Stimulated activated CD4-positive, alpha-beta T cell treated with anti-CD3 and anti-CD28 coated beads, TNF-alpha, amount 100 ng/mL, for 24 hours (primary cell): Measurements from ENCODE around the gene KCNAB1.
"Not testable (repeated sequence)": the region's sequence is repeated elsewhere in the genome, so short reads cannot be mapped to it uniquely, and the experiment has no call there.

Source experiments
- DNase-seq, 3 experiments: peaks; one replicate each; pipeline ENCODE4 v3.0.0-alpha.2; 2020; ENCODE audit warnings: low read depth in 3 of 3

The KCNAB1 gene

DNA sequence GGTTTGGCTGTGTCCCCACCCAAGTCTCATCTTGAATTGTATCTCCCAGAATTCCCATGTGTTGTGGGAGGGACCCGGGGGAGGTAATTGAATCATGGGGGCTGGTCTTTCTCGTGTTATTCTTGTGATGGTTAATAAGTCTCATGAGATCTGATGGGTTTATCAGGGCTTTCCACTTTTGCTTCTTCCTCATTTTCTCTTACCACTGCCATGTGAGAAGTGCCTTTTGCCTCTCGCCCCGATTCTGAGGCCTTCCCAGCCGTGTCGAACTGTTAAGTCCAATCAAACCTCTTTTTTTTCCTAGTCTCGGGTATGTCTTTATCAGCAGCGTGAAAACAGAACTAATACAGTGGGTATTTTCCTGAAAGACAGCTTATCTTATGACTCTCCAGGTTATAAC lies 448.6 kb downstream of the KCNAB1 start:
- DNase-seq, result not testable (repeated sequence)

DNA sequence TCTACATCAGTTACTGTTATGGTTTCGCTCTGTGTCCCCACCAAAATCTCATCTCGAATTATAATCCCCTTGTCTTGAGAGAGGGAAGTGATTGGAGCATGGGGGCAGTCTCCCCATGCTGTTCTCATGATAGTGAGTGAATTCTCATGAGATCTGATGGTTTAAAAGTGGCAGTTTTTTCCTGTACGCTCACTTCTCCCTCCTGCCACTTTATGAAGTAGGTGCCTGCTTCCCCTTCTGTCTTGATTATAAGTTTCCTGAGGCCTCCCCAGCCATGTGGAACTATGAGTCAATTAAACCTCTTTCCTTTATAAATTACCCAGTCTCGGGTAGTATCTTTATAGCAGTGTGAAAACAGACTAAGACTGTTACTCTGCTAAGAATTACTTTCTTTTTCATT lies 449.5 kb downstream of the KCNAB1 start:
- DNase-seq, result not testable (repeated sequence)

DNA sequence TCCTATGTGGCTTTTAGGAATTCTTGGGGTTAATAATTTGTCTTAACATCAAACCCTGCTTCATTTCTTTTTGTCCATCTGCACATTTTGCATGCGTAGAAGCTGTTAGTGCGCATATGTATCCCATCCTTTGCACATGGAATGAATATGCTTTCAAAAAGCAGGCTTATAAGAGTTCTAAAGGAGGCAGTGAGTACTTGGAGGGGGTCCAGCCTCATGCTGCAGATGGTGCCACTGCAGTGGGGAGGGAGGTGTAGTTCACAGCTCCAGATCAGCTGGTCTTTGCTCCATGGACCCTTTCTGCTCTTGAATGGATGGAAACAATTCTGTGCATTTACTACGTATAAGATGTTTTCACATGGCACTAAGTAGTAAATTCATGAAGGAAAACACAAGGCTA lies 455.3 kb downstream of the KCNAB1 start:
- no peak for DNase-seq

DNA sequence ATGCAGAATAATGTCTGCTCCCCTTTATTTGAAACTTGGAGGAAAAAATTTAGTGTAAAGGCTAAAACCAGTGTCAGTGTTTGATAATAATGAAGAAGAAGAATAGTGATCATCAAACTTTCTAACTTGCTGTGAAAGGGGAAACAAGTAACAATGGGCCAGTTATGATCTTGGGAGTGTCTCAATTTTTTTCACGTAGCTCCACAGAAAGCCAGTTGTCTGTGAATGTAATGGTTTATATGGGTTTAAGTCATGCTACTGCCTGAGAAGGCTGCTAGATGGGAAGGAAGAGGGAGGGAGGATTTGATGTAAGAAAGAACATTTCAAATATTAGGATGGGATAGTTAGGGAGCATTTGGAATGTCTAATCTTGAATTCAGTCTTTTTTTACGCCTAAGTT lies 455.7 kb downstream of the KCNAB1 start:
- DNase-seq, result no peak

DNA sequence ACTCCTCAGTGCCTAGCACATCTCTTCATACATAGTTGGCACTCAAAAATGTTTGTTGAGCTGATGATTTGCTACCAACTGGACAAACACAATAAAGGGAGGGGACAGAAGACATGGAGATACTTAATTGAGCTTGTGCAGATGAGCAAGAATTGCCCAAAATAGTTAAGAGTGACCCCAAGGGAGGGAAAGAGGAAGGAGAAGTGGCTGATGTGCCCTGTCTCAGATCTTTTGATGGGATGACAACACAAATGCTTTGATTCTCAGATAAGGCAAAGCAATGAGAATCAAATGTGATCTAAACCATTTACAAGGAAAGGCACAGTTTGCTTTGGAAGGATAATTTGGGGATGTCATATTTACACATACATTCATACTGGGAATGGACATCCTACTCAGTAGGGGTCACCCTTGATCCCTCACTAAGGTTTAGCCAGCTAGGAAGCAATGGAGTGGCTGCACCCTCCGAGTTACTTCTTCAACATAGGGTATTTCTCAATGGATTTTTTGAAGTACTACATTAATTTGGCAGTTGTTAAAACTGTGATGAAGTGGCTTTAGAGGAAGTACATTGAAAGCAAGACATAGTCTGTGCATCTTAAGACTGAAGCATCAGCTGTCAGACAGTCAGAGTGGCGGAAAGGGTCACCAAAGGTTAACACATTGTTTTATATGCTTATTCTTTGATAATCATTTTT lies 456.4 kb downstream of the KCNAB1 start:
- DNase-seq, result no peak

DNA sequence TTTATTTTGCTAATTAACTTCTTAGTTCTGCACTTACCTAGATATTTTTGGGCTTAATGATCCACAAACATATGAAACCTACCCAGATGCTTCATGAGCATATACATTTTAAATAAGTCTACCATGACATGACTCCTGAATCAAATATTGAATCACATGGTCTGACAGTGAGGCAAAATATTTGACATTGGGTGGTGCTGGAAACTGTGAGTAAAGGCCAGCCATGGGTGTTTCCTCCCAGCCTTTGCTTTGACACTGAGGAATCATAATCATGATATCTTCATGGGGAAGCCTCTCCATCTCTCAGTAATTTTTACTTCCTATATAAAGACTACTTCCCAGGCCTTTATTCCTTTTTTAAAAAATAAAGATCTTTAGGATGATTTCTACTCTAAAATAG lies 457.4 kb downstream of the KCNAB1 start:
- DNase-seq, result no peak

DNA sequence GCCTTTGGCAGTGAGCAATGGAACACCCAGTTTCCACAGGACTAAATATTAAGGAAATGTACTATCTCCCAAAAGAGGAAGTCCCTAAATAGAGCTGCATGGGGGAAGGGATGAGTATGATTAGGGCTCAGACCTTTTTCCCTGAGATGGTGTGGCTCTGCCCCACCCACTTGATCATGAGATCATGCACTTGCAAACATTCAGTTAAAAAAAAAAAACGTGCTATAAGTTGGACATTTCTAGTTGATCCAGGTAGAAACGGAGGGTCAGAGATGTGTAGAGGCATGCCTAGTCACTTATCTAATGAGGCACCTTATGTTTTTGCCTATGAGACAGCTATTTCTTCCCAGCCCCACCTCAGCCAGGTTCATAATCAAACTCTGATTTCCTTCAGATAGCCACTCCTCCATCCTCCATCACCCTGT lies 459.1 kb downstream of the KCNAB1 start:
- DNase-seq, result no peak

DNA sequence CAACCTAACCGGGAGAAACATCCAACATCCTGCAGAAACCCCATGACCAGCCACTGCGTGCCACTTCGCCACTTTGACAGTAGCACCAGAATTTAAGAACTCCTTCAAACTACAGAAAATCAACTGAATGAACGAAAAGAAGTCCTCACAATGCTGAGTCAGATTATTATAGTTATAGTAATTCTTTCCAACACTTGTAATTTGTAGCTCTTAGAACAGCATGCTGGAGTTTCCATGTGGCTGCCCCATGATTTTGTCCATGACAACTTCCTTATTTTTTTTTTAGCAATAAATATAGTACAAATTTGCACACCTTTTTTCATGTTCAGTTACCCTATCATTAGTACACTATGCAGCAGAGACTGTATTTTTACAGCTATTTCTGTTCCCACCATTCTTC lies 460.7 kb downstream of the KCNAB1 start:
- no peak for DNase-seq

DNA sequence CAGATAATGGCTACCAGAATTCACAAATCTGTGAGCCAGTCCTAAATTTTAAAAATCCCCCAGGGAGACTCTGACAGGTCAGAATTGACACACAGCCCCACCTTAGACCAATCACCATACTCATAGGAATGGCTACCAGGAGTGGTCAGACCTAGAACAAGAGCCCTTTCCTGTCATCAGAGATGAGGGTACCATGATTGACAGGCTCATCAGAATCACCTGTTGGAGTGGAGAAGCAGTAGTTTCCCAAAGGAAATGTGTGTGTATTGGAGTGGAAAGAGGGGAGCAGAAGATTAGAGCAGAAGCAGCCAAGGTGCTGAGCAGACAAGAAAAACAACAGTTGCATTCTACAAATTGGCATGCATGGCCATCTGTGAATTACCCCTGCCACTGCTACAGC lies 461.6 kb downstream of the KCNAB1 start:
- no peak for DNase-seq

DNA sequence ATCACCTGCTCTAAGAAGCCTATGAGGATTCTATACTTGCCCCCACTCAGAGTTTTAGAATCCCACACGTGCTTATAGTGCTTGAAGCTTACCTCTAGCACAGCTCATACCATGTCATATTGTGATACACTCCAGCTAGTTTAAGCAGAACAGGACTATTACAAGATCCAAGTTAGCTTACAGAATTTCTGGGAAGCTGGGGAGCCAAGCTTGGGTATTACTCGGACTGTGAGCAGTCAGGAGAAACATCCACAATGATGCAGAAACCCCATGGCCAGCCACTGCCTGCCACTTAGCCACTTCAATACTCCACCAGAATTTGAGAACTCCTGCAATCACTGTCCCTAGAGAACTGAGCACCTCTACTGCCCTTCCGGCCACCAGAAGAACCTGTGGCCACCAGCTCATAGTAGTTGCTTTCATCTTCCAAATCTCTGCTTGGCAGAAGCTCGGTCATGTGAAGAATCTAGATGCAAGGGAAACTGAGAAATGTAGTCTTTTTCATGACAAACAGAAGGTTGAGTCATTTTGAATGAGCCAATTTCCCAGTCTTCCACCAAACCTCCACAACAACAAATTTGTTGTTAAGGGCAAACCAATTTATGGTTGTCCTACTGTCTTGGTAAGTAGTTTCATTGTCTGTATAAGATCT lies 462.3 kb downstream of the KCNAB1 start:
- DNase-seq, result no peak

DNA sequence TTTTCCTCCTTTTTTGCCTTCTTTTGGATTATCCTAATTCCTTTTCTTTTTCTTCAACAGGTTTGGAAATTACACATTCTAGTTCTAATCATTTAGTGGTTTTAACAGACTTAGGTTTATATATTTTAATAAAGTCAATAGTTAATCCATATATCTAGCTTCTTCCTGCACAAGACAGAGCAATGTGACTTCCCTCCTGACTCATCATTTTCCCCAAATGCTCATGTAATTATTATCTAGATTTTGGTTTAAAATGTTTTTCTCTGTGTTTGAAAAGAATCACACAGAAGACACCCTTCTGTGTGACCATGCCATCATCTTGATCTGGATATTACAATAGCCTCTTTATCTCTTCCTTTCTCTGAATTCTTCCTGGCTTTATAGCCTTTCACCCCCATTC lies 463.1 kb downstream of the KCNAB1 start:
- DNase-seq, result no peak

DNA sequence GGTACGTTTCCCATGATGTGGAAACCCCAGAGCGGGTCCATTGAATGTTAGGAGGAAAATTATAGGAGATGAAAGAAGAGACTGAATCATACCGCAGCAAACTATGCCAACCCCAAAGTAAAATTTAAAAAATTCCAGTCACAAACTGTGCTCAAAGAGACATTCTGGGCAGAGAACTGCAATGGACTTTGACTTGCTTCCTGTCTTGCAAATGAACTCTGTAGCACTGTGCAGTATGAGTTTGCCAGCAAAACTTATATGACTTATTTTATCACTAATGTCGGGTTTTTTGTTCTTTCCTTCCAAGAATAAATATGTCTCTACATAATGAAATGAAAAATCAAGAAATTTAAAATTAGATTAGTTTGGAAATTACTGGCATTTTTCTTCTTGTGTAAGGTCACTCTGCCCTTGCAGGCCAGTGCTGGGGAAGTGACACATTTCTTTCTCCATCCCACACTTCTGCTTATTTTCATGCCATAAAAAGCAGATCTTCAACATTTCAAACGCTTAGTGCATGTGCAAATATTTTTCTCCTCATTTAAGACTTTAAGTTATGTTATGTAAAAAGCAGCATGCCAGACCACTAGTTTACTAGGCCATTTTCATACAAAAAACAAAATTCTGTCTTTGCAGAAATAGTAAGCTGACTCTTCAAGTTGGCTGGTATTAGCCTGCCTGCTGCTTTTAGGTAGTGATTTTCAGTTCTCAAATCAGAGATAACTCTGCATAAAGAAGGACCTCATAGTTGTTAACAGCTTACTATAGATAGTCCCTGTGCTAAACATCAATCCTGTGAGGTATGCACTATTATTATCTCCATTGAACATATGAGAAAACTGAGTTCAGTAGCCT lies 466.8 kb downstream of the KCNAB1 start:
- DNase-seq, result no peak

DNA sequence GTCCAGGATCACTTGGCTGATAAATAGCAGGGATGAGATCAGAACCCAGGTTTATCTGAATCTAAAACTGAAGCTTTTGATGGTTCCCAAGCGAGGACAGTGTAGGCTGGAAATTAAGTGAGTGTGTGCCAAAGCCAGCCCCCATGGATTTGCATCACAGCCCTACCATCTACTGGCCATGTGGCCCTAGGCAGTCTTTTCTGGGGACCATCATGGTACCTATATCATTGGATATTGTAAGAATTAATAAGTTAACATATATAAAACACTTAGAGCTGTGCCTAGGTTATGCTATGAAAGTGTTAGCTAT lies 467.3 kb downstream of the KCNAB1 start:
- no peak for DNase-seq
